ENCODE results near the gene ABCG2. TPM values are rescaled to one million over a fixed set of nuclear protein-coding genes. Genes with fewer than 3 reads are reported as not detected.

ABCG2 gene
- total RNA-seq, 1 experiment from 2014 or later = 2.2 TPM

GRCh38 chr4:88062843-88063242 is 95.6 kb downstream of the ABCG2 start:
- no peak for DNase-seq
- H3K4me3 ChIP-seq = no peak overlapping the region
- H3K9me3 ChIP-seq = no peaks in the 10 kb centered on the region
- H3K36me3 ChIP-seq = peaks cover 15% of the 10 kb centered on the region
- H3K27me3 ChIP-seq = no peaks in the 10 kb centered on the region

- Histone ChIP-seq H3K4me3 (no peak overlapping the region), H3K9me3 (no peaks in the 10 kb centered on the region), H3K36me3 (peaks cover 12% of the 10 kb centered on the region), H3K27me3 (no peaks in the 10 kb centered on the region)
- DNase-seq = no peak
These were observed 96.1 kb downstream of the ABCG2 start for GRCh38 chr4:88062311-88062710.

GRCh38 chr4:88060431-88060830 is 98.0 kb downstream of the ABCG2 start:
- H3K27me3 ChIP-seq = no peaks in the 10 kb centered on the region
- H3K9me3 ChIP-seq = no peaks in the 10 kb centered on the region
- H3K4me3 ChIP-seq = no peak overlapping the region
- no peak for DNase-seq
- H3K36me3 ChIP-seq = peaks cover 3% of the 10 kb centered on the region

DNA sequence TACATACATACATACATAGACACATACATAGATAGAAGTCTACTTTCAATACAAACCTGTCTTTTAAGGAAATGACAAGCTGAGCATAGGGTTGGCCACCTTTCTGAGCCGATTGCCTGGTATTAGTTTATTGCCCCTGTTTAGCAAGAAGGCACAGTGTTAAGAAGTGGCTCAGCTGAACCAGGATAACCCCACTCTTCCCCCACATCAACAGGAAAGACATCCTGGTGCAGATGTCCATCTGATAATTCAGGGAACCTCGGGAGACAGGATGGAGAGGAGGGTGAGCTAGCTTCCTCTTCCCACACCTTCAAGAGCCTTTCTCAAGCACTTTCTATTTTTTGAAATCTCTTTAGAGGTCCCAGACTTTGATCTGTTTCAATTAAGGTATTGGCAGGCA is 98.7 kb downstream of the ABCG2 start:
- DNase-seq = no peak
- Histone ChIP-seq H3K27me3 (no peaks in the 10 kb centered on the region), H3K36me3 (peaks cover 3% of the 10 kb centered on the region), H3K4me3 (no peak overlapping the region), H3K9me3 (no peaks in the 10 kb centered on the region)

GRCh38 chr4:88058295-88058694 is 100.1 kb downstream of the ABCG2 start:
- Histone ChIP-seq H3K27me3 (no peaks in the 10 kb centered on the region), H3K36me3 (peaks cover 3% of the 10 kb centered on the region), H3K4me3 (no peak overlapping the region), H3K9me3 (no peaks in the 10 kb centered on the region)
- DNase-seq = no peak

DNA sequence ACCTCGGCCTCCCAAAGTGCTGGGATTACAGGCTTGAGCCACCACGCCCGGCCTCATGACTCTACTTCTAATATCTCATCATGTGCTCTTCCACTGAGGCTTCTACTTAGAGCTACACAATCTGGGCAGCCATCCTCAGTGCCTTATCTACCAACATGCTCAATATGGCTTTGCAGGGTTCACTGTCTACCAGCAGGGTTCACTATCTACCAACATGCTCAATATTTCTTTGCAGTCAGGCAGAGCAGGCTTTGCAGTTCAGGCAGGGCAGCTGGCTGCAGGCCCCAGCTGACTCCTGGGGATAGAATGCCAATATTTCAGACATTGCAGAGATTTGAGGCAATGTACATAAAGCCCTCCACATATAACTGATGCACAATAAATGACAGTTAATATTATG is 103.5 kb downstream of the ABCG2 start:
- no peaks in the 10 kb centered on the region for H3K9me3 ChIP-seq
- peak; percentile 18 for DNase-seq
- no peak overlapping the region for H3K4me3 ChIP-seq
- no peaks in the 10 kb centered on the region for H3K27me3 ChIP-seq
- H3K36me3 ChIP-seq = peaks cover 3% of the 10 kb centered on the region

- Histone ChIP-seq H3K9me3 (no peaks in the 10 kb centered on the region), H3K27me3 (no peaks in the 10 kb centered on the region), H3K36me3 (peaks cover 3% of the 10 kb centered on the region), H3K4me3 (no peak overlapping the region)
- DNase-seq = no peak
These were observed 104.2 kb downstream of the ABCG2 start for GRCh38 chr4:88054229-88054628.

- no peak for DNase-seq
- peaks cover 8% of the 10 kb centered on the region for H3K36me3 ChIP-seq
- no peaks in the 10 kb centered on the region for H3K9me3 ChIP-seq
- no peaks in the 10 kb centered on the region for H3K27me3 ChIP-seq
- H3K4me3 ChIP-seq = no peak overlapping the region
These were observed 113.4 kb downstream of the ABCG2 start for GRCh38 chr4:88045021-88045420.

DNA sequence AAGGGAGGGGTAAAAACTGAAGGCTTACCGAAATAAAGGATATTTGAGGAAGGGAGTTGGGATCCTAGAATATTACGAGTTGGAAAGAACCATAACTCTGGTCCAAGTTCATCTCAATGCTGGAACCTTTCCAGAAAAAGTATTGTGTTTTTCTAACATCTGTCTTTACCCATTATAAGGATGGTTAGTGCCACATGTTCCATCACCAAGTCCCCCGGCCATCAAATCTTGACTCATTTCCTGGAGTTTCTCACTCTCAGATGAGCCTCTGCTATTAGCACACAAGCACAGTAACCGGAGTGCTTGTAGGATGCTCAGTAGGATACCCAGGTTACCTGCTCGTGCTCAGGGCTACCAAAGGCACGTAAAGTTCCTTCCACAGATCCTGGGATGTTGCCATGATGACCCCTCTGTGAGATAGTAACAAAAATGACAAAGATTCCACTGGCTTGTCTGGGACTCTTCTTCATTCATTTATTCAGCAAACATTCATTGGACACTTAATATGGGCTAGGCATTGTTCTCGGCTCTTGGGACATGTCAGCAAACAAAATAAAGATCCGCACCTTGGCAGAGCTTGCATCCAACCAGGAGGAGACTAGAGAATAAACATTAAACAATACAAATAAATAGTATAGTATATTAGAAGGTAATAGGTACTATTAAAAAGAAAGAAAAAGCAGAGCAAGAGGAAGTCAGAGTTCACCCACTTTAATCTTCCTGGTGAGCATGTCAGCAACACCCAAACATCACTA is 114.7 kb downstream of the ABCG2 start:
- Histone ChIP-seq H3K4me3 (no peak overlapping the region), H3K36me3 (peaks cover 10% of the 10 kb centered on the region), H3K27me3 (no peaks in the 10 kb centered on the region), H3K9me3 (no peaks in the 10 kb centered on the region)
- no peak for DNase-seq

DNA sequence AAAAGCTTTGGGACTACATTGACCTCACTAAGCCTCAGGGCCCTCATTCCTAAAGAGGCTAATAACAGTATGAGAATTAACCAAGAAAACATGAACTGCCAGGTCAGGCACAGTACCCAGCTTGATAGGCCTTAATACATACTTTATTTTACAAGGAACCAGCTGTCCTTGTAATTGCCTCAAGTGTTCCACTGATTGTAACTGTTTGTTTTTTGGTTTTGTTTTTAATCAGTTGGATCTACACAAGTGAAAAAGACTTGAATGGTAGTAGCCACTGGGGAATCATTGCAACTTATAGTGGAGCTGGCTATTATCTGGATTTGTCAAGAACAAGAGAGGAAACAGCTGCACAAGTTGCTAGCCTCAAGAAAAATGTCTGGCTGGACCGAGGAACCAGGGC is 115.4 kb downstream of the ABCG2 start:
- peaks cover 13% of the 10 kb centered on the region for H3K36me3 ChIP-seq
- no peaks in the 10 kb centered on the region for H3K27me3 ChIP-seq
- no peak for DNase-seq

GRCh38 chr4:88041626-88042025 is 116.8 kb downstream of the ABCG2 start:
- no peak for DNase-seq
- H3K27me3 ChIP-seq = no peaks in the 10 kb centered on the region
- no peak overlapping the region for H3K4me3 ChIP-seq
- peaks cover 16% of the 10 kb centered on the region for H3K36me3 ChIP-seq
- H3K9me3 ChIP-seq = no peaks in the 10 kb centered on the region

More for the DNA sequence above, 115.4 kb downstream of the ABCG2 start:
- Histone ChIP-seq H3K9me3 (no peaks in the 10 kb centered on the region), H3K4me3 (no peak overlapping the region)

- Histone ChIP-seq H3K4me3 (no peak overlapping the region), H3K27me3 (no peaks in the 10 kb centered on the region), H3K9me3 (no peaks in the 10 kb centered on the region), H3K36me3 (peaks cover 20% of the 10 kb centered on the region)
- DNase-seq = no peak
These were observed 117.7 kb downstream of the ABCG2 start for GRCh38 chr4:88040707-88041106.

Other genes with a start within 250 kb of the ABCG2 start
- not detected in 2 replicates for gene SPP1, start 182.9 kb downstream of the ABCG2 start, total RNA-seq (2014; rRNA removed; shearing (Covaris generic); ENCODE audit: low replicate concordance)
- gene PKD2, start 151.0 kb downstream of the ABCG2 start, total RNA-seq (2014; rRNA removed; shearing (Covaris generic); ENCODE audit: low replicate concordance) = 9.0 and 14.2 TPM in 2 replicates
- 1.3 and 2.5 TPM in 2 replicates for gene PPM1K, start 125.9 kb upstream of the ABCG2 start, total RNA-seq (2014; rRNA removed; shearing (Covaris generic); ENCODE audit: low replicate concordance)
- gene HERC6, start 220.2 kb upstream of the ABCG2 start, total RNA-seq (2014; rRNA removed; shearing (Covaris generic); ENCODE audit: low replicate concordance) = 2.9 and 5.8 TPM in 2 replicates